GM20000 (cell line): ENCODE results near the gene SHC2.
"Not testable (repeated sequence)": the region's sequence is repeated elsewhere in the genome, so short reads cannot be mapped to it uniquely, and the experiment has no call there.

ENCODE experiments used
- DNase-seq: peaks from one replicate; pipeline ENCODE4 v3.0.0; 2012; ENCODE audit warnings: low spot score
- CTCF ChIP-seq: IDR thresholded peaks from 2 replicates; pipeline ENCODE4 v1.5.1; 2012; ENCODE audit warnings: mild to moderate bottlenecking, control low read depth; ENCODE audit errors: extremely low read depth, missing control alignments

The SHC2 gene

DNA sequence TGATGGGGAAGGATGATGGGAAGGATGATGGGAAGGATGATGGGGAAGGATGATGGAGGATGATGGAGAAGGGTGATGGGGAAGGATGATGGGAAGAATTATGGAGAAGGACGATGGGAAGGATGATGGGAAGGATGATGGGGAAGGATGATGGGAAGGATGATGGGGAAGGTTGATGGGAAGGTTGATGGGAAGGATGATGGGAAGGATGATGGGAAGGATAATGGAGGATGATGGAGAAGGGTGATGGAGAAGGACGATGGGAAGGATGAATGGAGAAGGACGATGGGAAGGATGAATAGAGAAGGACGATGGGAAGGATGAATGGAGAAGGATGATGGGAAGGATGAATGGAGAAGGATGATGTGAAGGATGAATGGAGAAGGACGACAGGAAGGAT, 65.4 kb downstream of the SHC2 start:
- no peak for TF ChIP-seq CTCF
- DNase-seq, result no peak

- not testable (repeated sequence) for DNase-seq
Measured at GRCh38 chr19:394857-395256, 66.0 kb downstream of the SHC2 start.

GRCh38 chr19:393560-393959, 67.3 kb downstream of the SHC2 start:
- DNase-seq, result not testable (repeated sequence)

GRCh38 chr19:392375-392970, 68.4 kb downstream of the SHC2 start:
- no peak for TF ChIP-seq CTCF
- DNase-seq, result no peak

- no peak for DNase-seq
- TF ChIP-seq CTCF, result no peak
Measured at GRCh38 chr19:391726-392374, 69.0 kb downstream of the SHC2 start.

- TF ChIP-seq CTCF, result no peak
- no peak for DNase-seq
Measured at GRCh38 chr19:391207-391557, 69.7 kb downstream of the SHC2 start.

DNA sequence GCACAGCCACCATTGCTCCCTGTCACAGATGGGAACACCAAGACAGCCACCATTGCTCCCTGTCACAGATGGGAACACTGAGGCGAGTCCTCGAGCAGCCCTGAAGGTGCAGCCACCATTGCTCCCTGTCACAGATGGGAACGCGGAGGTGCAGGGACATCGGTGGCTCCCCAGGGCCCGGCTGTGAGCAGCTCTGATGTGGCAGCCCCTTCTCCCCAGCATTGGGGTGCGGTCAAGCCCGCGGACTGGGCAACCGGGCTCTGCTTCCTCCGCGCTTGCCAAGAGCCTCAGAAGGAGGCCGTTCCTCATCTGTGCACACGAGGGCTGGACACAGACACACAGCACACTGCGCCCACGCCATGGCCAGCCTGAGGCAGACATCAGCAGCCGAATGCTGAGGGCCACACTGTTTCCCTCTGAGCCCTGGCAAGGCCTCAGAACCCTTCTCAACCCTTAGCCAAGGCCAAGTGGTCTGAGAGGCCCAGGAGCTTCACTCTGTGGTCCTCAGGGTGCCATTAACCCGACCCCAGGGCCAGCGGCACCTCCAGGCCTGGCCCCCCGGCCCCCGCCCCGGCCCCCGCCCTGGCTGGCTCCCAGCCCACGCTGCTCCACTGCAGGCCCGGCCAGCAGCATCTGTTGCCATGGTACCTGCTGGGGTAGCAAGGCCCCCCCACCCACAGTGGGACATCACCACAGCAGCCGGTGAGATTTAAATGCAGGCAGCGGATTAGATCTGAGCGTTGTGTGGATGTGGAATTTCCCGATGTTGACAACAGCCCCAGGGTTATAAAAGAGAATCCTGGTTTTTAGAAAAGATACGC, 70.2 kb downstream of the SHC2 start:
- TF ChIP-seq CTCF, result no peak
- no peak for DNase-seq

DNA sequence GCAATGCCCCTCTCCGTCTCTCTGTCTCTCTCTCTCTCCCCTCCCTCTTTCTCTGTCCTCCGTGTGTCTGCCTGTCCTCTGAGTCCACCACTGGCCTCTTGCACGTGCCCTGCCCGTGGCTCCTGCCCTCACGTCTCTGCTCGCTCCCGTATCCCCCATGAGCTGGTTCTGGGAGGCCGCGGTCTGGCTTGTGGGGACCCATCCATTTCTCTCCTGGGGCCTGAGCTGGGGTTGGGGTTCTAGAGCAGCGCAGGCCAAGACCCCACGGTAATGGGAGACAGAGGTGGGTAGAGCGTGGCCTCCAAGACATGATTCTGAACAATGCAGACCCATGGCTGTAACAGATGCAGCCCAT, 70.9 kb downstream of the SHC2 start:
- no peak for TF ChIP-seq CTCF
- DNase-seq, result no peak
